ENCODE data around the gene NFIL3.
A peak's percentile ranks its signal among the peaks of the same experiment; 100 is the strongest.

Gene NFIL3

GRCh38 chr9:91362051-91362611, 61.5 kb downstream of the NFIL3 start:
- Histone ChIP-seq H3K4me1 (ENCODE audit: control insufficient read depth, insufficient read depth, low read length, poor library complexity, severe bottlenecking) (peaks cover 17% of the 10 kb centered on the region), H3K27me3 (replicated peaks; ENCODE audit: control insufficient read depth, insufficient read depth, low read length, poor library complexity, severe bottlenecking) (no peaks in the 10 kb centered on the region), H3K9me3 (ENCODE audit: control insufficient read depth, low read length) (no peaks in the 10 kb centered on the region), H3K27ac (ENCODE audit: insufficient read depth, low read length, poor library complexity, severe bottlenecking) (peak overlapping the region; percentile 48), H3K4me3 (ENCODE audit: insufficient read depth, low read depth, low read length, poor library complexity, severe bottlenecking) (peak overlapping the region; percentile 95), H3K36me3 (ENCODE audit: control insufficient read depth, insufficient read depth, low read length) (no peaks in the 10 kb centered on the region)
- DNase-seq = no peak

- H3K4me3 ChIP-seq (ENCODE audit: insufficient read depth, low read depth, low read length, poor library complexity, severe bottlenecking) = peak within 1 kb of the TSS; percentile 95
- no peaks in the 10 kb centered on the region for H3K27me3 ChIP-seq (replicated peaks; ENCODE audit: control insufficient read depth, insufficient read depth, low read length, poor library complexity, severe bottlenecking)
- H3K27ac ChIP-seq (ENCODE audit: insufficient read depth, low read length, poor library complexity, severe bottlenecking) = peak within 1 kb of the TSS; percentile 75
- DNase-seq = peak; percentile 75 to 79 (median 75)
- no peaks in the 10 kb centered on the region for H3K9me3 ChIP-seq (ENCODE audit: control insufficient read depth, low read length)
- no peaks in the 10 kb centered on the region for H3K36me3 ChIP-seq (ENCODE audit: control insufficient read depth, insufficient read depth, low read length)
- peaks cover 17% of the 10 kb centered on the region for H3K4me1 ChIP-seq (ENCODE audit: control insufficient read depth, insufficient read depth, low read length, poor library complexity, severe bottlenecking)
Measured at GRCh38 chr9:91361291-91362050, 62.2 kb downstream of the NFIL3 start, which contains the start of gene AUH. AUH (minus strand) TSS chr9:91361918; CDS start chr9:91361889, 29 bp downstream.

- no peak for DNase-seq
- Histone ChIP-seq H3K9me3 (ENCODE audit: control insufficient read depth, low read length) (no peaks in the 10 kb centered on the region), H3K4me1 (ENCODE audit: control insufficient read depth, insufficient read depth, low read length, poor library complexity, severe bottlenecking) (peaks cover 17% of the 10 kb centered on the region), H3K36me3 (ENCODE audit: control insufficient read depth, insufficient read depth, low read length) (no peaks in the 10 kb centered on the region), H3K4me3 (ENCODE audit: insufficient read depth, low read depth, low read length, poor library complexity, severe bottlenecking) (peak overlapping the region; percentile 95), H3K27me3 (replicated peaks; ENCODE audit: control insufficient read depth, insufficient read depth, low read length, poor library complexity, severe bottlenecking) (no peaks in the 10 kb centered on the region), H3K27ac (ENCODE audit: insufficient read depth, low read length, poor library complexity, severe bottlenecking) (peak overlapping the region; percentile 75)
Measured at GRCh38 chr9:91360551-91361290, 62.9 kb downstream of the NFIL3 start.

GRCh38 chr9:91359734-91360470, 63.7 kb downstream of the NFIL3 start:
- Histone ChIP-seq H3K36me3 (ENCODE audit: control insufficient read depth, insufficient read depth, low read length) (no peaks in the 10 kb centered on the region), H3K27me3 (replicated peaks; ENCODE audit: control insufficient read depth, insufficient read depth, low read length, poor library complexity, severe bottlenecking) (no peaks in the 10 kb centered on the region), H3K4me1 (ENCODE audit: control insufficient read depth, insufficient read depth, low read length, poor library complexity, severe bottlenecking) (peaks cover 17% of the 10 kb centered on the region), H3K4me3 (ENCODE audit: insufficient read depth, low read depth, low read length, poor library complexity, severe bottlenecking) (no peak overlapping the region), H3K9me3 (ENCODE audit: control insufficient read depth, low read length) (no peaks in the 10 kb centered on the region), H3K27ac (ENCODE audit: insufficient read depth, low read length, poor library complexity, severe bottlenecking) (no peak overlapping the region)
- DNase-seq = no peak

- DNase-seq = no peak
- no peak overlapping the region for H3K4me3 ChIP-seq (ENCODE audit: insufficient read depth, low read depth, low read length, poor library complexity, severe bottlenecking)
- H3K36me3 ChIP-seq (ENCODE audit: control insufficient read depth, insufficient read depth, low read length) = no peaks in the 10 kb centered on the region
- no peaks in the 10 kb centered on the region for H3K9me3 ChIP-seq (ENCODE audit: control insufficient read depth, low read length)
- H3K27ac ChIP-seq (ENCODE audit: insufficient read depth, low read length, poor library complexity, severe bottlenecking) = no peak overlapping the region
- H3K4me1 ChIP-seq (ENCODE audit: control insufficient read depth, insufficient read depth, low read length, poor library complexity, severe bottlenecking) = peaks cover 17% of the 10 kb centered on the region
- no peaks in the 10 kb centered on the region for H3K27me3 ChIP-seq (replicated peaks; ENCODE audit: control insufficient read depth, insufficient read depth, low read length, poor library complexity, severe bottlenecking)
Measured at GRCh38 chr9:91359083-91359482, 64.5 kb downstream of the NFIL3 start.
